Lower lobe of right lung (tissue), 2 donors: Measurements from ENCODE around the gene CHMP3. TPM values are rescaled to one million over a fixed set of nuclear protein-coding genes. Genes with fewer than 3 reads are reported as not detected.

Experiments used
- ATAC-seq, 2 donors: fragments of 200-7000 bp; cut with Tn5 transposase; one replicate each; pipeline ENCODE4 v1.9.1; 2020 to 2022; ENCODE audit warnings: mild to moderate bottlenecking in 2 of 2, moderate library complexity in 2 of 2
- DNase-seq: peaks from one replicate; pipeline ENCODE4 v3.0.0-alpha.2; 2020
- H3K27ac ChIP-seq: fragments of 200-600 bp; one replicate; pipeline ENCODE4 v1.8.0; 2022
- H3K27me3 ChIP-seq: fragments of 200-600 bp; one replicate; pipeline ENCODE4 v1.8.0; 2022; ENCODE audit warnings: low read depth
- H3K36me3 ChIP-seq: fragments of 200-600 bp; one replicate; pipeline ENCODE4 v1.8.0; 2022; ENCODE audit warnings: mild to moderate bottlenecking
- H3K4me1 ChIP-seq: fragments of 200-600 bp; one replicate; pipeline ENCODE4 v1.8.0; 2022
- H3K4me3 ChIP-seq: fragments of 200-600 bp; one replicate; pipeline ENCODE4 v1.8.0; 2022; ENCODE audit warnings: mild to moderate bottlenecking
- H3K9me3 ChIP-seq: fragments of 200-600 bp; one replicate; pipeline ENCODE4 v1.8.0; 2022
- intact Hi-C: fragments of 100-400 bp; cut with DNase I; formaldehyde crosslinking; loops from one replicate; pipeline ENCODE4 v1.11.0; 2022
- total RNA-seq: library from RNA; stranded (reverse); fragmentation: NEBNext Ultra II Directional; extraction: Animal tissue kit (Norgen Biotek cat#: 25700); gene quantifications from one replicate; pipeline ENCODE4 v1.2.1, GENCODE V29; 2021
- TF ChIP-seq, protein P1 (sequence below): fragments of 200-600 bp; IDR thresholded peaks from one replicate; pipeline ENCODE4 v1.8.0; 2022; ENCODE audit warnings: antibody characterized with exemption, mild to moderate bottlenecking
- donor health status: DM: no; HTN: yes; CAD: no; lungs with severe emphysema.

Gene CHMP3
- total RNA-seq, 1 donor from 2014 or later = 140 TPM

DNA sequence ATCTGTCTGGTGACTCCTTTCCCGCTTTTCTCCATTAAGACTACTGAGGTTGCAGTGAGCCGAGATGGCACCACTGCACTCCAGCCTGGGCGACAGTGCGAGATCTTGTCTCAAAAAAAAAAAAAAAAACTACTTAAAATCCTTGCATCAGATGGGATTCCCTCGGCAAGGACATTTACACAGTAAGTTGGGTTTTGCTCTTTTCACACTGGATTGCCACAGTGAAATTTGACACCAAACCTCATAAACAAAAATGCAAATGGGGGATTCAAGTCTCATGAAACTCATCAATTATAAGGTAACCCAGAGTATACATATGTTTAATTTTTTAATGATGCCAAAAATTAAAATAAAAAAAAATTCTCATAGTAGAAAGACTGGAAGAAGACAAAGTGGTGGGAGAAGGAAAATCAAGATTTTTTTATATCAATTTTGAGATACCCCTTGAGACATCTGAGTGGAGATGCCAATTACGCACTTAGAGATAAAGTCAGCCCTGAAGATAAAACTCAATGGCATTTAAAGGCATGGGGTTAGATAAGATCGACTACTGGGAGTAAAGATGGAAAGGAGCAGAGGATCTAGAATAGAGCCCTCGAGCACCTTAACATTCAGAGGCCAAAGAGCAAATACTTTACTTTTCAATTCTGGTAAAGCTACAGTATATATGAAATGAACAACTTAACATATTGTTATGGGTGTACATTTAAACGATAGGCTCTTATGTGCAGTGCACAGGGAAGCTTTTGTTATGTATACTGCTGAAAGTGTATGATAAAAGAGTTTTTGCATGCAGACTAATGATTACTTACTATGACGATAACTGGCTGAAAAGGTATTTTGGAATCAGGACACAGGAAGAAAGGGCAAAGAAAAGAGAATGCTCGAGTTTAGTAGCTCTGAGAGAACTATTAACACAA, 37.6 kb downstream of the CHMP3 start:
- Histone ChIP-seq H3K27ac (no peak overlapping the region), H3K36me3 (peaks cover 36% of the 10 kb centered on the region), H3K9me3 (no peaks in the 10 kb centered on the region), H3K4me1 (no peaks in the 10 kb centered on the region), H3K27me3 (no peaks in the 10 kb centered on the region), H3K4me3 (no peak overlapping the region)
- no peak for ATAC-seq
- TF ChIP-seq, protein P1, sequence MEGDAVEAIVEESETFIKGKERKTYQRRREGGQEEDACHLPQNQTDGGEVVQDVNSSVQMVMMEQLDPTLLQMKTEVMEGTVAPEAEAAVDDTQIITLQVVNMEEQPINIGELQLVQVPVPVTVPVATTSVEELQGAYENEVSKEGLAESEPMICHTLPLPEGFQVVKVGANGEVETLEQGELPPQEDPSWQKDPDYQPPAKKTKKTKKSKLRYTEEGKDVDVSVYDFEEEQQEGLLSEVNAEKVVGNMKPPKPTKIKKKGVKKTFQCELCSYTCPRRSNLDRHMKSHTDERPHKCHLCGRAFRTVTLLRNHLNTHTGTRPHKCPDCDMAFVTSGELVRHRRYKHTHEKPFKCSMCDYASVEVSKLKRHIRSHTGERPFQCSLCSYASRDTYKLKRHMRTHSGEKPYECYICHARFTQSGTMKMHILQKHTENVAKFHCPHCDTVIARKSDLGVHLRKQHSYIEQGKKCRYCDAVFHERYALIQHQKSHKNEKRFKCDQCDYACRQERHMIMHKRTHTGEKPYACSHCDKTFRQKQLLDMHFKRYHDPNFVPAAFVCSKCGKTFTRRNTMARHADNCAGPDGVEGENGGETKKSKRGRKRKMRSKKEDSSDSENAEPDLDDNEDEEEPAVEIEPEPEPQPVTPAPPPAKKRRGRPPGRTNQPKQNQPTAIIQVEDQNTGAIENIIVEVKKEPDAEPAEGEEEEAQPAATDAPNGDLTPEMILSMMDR = no peak
- DNase-seq = no peak
- intact Hi-C loops = no loop called here

GRCh38 chr2:86523491-86523890, 39.8 kb downstream of the CHMP3 start:
- TF ChIP-seq, protein P1 = no peak
- Histone ChIP-seq H3K9me3 (peaks cover 7% of the 10 kb centered on the region), H3K27ac (no peak overlapping the region), H3K4me3 (no peak overlapping the region), H3K27me3 (no peaks in the 10 kb centered on the region), H3K36me3 (peaks cover 29% of the 10 kb centered on the region), H3K4me1 (peaks cover 3% of the 10 kb centered on the region)
- ATAC-seq = no peak
- DNase-seq = no peak
- intact Hi-C loops = no loop called here

GRCh38 chr2:86522711-86523110, 40.5 kb downstream of the CHMP3 start:
- DNase-seq = no peak
- TF ChIP-seq, protein P1 = no peak
- Histone ChIP-seq H3K36me3 (peaks cover 21% of the 10 kb centered on the region), H3K4me1 (peaks cover 3% of the 10 kb centered on the region), H3K27ac (no peak overlapping the region), H3K27me3 (no peaks in the 10 kb centered on the region), H3K4me3 (no peak overlapping the region), H3K9me3 (peaks cover 7% of the 10 kb centered on the region)
- intact Hi-C loops = no loop called here
- no peak for ATAC-seq

DNA sequence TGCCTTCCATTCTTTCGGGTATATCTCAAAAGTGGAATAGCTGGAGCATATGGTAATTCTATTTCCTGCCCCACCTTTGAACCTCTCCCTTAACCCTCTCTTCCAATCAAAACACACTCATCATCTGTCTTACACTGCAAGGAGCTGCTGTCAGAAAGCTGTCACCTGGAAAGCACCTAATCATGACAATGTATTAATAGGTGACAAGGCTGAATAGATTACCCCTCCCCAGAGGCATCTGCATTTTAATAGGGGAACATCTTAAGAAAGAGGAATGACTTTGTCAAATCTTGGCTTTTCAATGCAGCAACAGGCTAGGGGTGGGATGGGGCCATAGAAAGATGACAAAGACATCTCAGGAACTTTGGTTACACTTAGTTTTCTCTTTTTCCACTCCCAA, 41.3 kb downstream of the CHMP3 start:
- TF ChIP-seq, protein P1 = no peak
- ATAC-seq (no peak), DNase-seq (no peak)
- Histone ChIP-seq H3K27me3 (no peaks in the 10 kb centered on the region), H3K27ac (no peak overlapping the region), H3K9me3 (peaks cover 7% of the 10 kb centered on the region), H3K4me1 (peaks cover 3% of the 10 kb centered on the region), H3K36me3 (peaks cover 13% of the 10 kb centered on the region), H3K4me3 (no peak overlapping the region)
- intact Hi-C loops = no loop called here

DNA sequence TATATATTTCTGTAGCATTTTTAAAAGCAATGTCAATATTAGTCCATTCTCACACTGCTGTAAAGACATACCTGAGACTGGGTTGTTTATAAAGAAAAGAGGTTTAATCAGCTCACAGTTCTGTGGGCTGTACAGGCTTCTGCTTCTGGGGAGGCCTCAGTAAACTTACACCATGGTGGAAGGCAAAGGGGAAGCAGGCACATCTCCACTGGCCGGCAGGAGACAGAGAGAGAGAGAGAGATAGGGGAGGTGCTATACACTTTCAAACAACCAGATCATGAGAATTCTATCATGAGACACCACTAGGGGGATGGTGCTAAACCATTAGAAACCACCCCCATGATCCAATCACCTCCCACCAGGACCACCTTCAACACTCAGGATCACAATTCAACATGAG, 43.1 kb downstream of the CHMP3 start:
- no peak for ATAC-seq
- DNase-seq = no peak
- peaks cover 7% of the 10 kb centered on the region for H3K9me3 ChIP-seq
- H3K36me3 ChIP-seq = no peaks in the 10 kb centered on the region
- H3K27ac ChIP-seq = no peak overlapping the region
- no peak overlapping the region for H3K4me3 ChIP-seq
- TF ChIP-seq, protein P1 = no peak
- intact Hi-C loops = no loop called here
- no peaks in the 10 kb centered on the region for H3K27me3 ChIP-seq
- peaks cover 3% of the 10 kb centered on the region for H3K4me1 ChIP-seq
